ENCODE data around the gene UNC13D. TPM values are rescaled to one million over a fixed set of nuclear protein-coding genes. Genes with fewer than 3 reads are reported as not detected.
A peak's percentile ranks its signal among the peaks of the same experiment; 100 is the strongest.
"Not testable (repeated sequence)": the region's sequence is repeated elsewhere in the genome, so short reads cannot be mapped to it uniquely, and the experiment has no call there.

UNC13D gene
- total and polyA plus RNA-seq, 5 donors from 2014 or later: 41.6 to 149 (median 46.6) TPM

DNA sequence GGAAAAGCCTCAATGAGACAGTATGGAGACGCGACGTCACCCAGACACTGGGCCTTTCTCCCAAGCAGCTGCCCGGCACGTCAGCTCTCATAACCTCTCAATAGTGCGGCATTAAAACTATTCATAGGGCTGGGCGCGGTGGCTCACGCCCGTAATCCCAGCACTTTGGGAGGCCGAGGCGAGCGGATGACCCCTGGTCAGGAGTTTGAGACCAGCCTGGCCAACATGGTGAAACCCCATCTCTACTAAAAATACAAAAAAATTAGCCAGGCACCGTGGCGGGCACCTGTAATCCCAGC, 7.4 kb upstream of the UNC13D start:
- not testable (repeated sequence) for H3K4me3 ChIP-seq (ENCODE audit: low read depth, low read length); DNase-seq; H3K9me3 ChIP-seq (ENCODE audit: control insufficient read depth in 2 of 2, low read length in 2 of 2); H3K27ac ChIP-seq (ENCODE audit: insufficient read depth, low read length, poor library complexity, severe bottlenecking); H3K27me3 Mint-ChIP-seq; H3K27ac Mint-ChIP-seq; ATAC-seq (ENCODE audit: low read depth in 2 of 2); H3K9me3 Mint-ChIP-seq; H3K27me3 ChIP-seq (ENCODE audit: control insufficient read depth, insufficient read depth, low read length)
- Mint-ChIP-seq H3K4me3 (peak overlapping the region in 3 of 4 donors; percentile 10 to 75 (median 43)), H3K36me3 (peaks cover 16% of the 10 kb centered on the region), H3K4me1 (peaks cover 9 to 44% (median 30%) of the 10 kb centered on the region in 4 donors)
- H3K36me3 ChIP-seq (ENCODE audit: control insufficient read depth, insufficient read depth, low read length): peaks cover 47% of the 10 kb centered on the region
- peaks cover 33% of the 10 kb centered on the region for H3K4me1 ChIP-seq (ENCODE audit: control insufficient read depth, insufficient read depth, low read length, poor library complexity, severe bottlenecking)

DNA sequence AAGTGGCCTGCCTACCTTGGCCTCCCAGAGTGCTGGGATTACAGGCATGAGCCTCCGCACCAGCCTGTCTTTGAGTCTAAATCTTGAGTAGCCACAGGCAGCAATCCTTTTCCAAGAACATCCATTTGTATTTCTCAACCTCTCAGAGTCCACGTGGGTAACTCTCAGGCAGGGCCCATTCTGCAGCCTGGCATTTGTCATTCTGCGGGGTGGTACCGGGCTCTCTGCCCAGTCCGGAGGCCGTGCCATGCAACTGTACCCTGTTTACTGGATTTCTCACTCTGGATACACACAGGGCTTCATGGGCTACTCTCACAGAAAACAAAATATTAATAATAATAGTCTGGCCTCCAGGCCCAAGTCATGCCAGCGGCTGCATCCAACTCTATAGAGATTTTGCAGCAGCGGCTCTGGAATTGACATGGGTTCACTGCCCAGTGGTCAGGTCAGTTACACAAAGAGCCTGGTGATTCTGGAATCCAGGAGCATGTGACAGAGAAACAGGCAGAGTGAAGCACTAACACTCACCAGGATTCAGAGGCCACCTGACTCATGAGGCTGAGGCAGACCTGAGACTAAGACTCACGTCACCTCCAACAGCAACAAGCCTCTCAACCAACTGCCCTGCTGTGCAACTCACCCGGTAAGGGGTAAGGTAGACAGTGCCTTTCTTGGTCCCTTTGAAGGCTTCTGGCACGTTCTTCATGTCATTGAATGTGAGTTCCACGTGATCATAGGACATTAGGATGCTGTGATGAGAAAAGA, 6.9 kb upstream of the UNC13D start:
- DNase-seq (no peak), ATAC-seq (ENCODE audit: low read depth in 2 of 2) (no peak)
- Mint-ChIP-seq H3K27ac (no peak overlapping the region), H3K27me3 (no peaks in the 10 kb centered on the region), H3K36me3 (peaks cover 16% of the 10 kb centered on the region), H3K9me3 (peaks cover 0 to 1% (median 0%) of the 10 kb centered on the region in 7 donors), H3K4me3 (peak overlapping the region in 3 of 4 donors; percentile 10 to 75 (median 43)), H3K4me1 (peaks cover 4 to 39% (median 25%) of the 10 kb centered on the region in 4 donors)
- H3K4me3 ChIP-seq (ENCODE audit: low read depth, low read length): no peak overlapping the region
- no peak overlapping the region for H3K27ac ChIP-seq (ENCODE audit: insufficient read depth, low read length, poor library complexity, severe bottlenecking)
- peaks cover 29% of the 10 kb centered on the region for H3K4me1 ChIP-seq (ENCODE audit: control insufficient read depth, insufficient read depth, low read length, poor library complexity, severe bottlenecking)
- H3K27me3 ChIP-seq (ENCODE audit: control insufficient read depth, insufficient read depth, low read length): no peaks in the 10 kb centered on the region
- peaks cover 50% of the 10 kb centered on the region for H3K36me3 ChIP-seq (ENCODE audit: control insufficient read depth, insufficient read depth, low read length)
- no peaks in the 10 kb centered on the region for H3K9me3 ChIP-seq (ENCODE audit: control insufficient read depth in 2 of 2, low read length in 2 of 2)

DNA sequence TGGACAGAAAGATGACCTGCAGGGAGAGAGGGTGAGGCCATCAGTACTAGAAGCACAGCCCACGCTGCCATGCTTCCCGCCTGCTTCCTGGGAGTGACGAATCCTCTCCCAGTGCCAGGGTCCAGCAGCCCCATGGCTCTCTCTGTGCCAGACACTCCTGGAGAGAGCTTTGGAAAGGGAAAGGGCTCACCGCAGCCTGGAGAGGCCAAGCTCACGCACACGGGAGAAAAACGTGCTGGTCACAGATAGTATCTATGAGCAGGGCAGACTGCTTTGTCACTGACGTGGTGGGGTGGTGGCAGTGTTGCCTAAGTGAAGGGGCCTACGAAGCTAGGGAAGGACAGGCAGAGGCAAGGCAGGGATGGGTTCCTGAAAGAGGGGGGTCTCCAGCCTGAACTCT, 5.5 kb upstream of the UNC13D start:
- Mint-ChIP-seq H3K4me3 (peak overlapping the region in 1 of 4 donors; percentile 75), H3K36me3 (peaks cover 16% of the 10 kb centered on the region), H3K27ac (peak overlapping the region in 1 of 3 donors; percentile 11)

DNA sequence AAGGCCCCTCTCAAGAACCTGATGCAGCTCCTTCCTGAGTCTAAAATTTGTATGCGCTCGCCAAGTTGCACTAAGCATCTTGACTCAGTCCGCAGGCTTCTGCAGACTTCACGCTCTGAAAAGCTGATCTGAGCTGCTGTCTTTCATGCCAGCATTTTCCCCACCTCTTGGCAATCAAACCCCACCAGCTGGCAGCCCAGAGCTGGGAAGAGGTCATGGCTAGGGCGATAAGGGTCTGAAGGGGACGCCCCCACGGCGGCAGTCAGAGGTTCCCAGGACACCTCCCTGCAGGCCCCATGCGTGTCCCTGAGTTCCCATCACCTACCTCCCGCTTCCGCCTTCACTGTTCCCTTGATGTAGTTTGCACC, 5.1 kb upstream of the UNC13D start:
- Histone ChIP-seq H3K4me1 (ENCODE audit: control insufficient read depth, insufficient read depth, low read length, poor library complexity, severe bottlenecking) (peaks cover 31% of the 10 kb centered on the region), H3K36me3 (ENCODE audit: control insufficient read depth, insufficient read depth, low read length) (peaks cover 56% of the 10 kb centered on the region), H3K4me3 (ENCODE audit: low read depth, low read length) (no peak overlapping the region), H3K9me3 (ENCODE audit: control insufficient read depth in 2 of 2, low read length in 2 of 2) (no peaks in the 10 kb centered on the region), H3K27me3 (ENCODE audit: control insufficient read depth, insufficient read depth, low read length) (no peaks in the 10 kb centered on the region), H3K27ac (ENCODE audit: insufficient read depth, low read length, poor library complexity, severe bottlenecking) (no peak overlapping the region)
- Mint-ChIP-seq H3K4me1 (peaks cover 4 to 46% (median 21%) of the 10 kb centered on the region in 4 donors), H3K4me3 (peak overlapping the region in 1 of 4 donors; percentile 75), H3K9me3 (peaks cover 0 to 1% (median 0%) of the 10 kb centered on the region in 7 donors), H3K36me3 (peaks cover 16% of the 10 kb centered on the region), H3K27ac (no peak overlapping the region), H3K27me3 (no peaks in the 10 kb centered on the region)
- DNase-seq: no peak
- no peak for ATAC-seq (ENCODE audit: low read depth in 2 of 2)

More for the DNA sequence above, 5.5 kb upstream of the UNC13D start:
- H3K4me1 Mint-ChIP-seq: peaks cover 4 to 49% (median 25%) of the 10 kb centered on the region in 4 donors
- ATAC-seq (ENCODE audit: low read depth in 2 of 2) (no peak), DNase-seq (no peak)
- Histone ChIP-seq H3K4me1 (ENCODE audit: control insufficient read depth, insufficient read depth, low read length, poor library complexity, severe bottlenecking) (peaks cover 31% of the 10 kb centered on the region), H3K27ac (ENCODE audit: insufficient read depth, low read length, poor library complexity, severe bottlenecking) (no peak overlapping the region), H3K4me3 (ENCODE audit: low read depth, low read length) (no peak overlapping the region), H3K9me3 (ENCODE audit: control insufficient read depth in 2 of 2, low read length in 2 of 2) (no peaks in the 10 kb centered on the region), H3K36me3 (ENCODE audit: control insufficient read depth, insufficient read depth, low read length) (peaks cover 56% of the 10 kb centered on the region), H3K27me3 (ENCODE audit: control insufficient read depth, insufficient read depth, low read length) (no peaks in the 10 kb centered on the region)
- H3K27me3 Mint-ChIP-seq: no peaks in the 10 kb centered on the region
- H3K9me3 Mint-ChIP-seq: peaks cover 0 to 1% (median 0%) of the 10 kb centered on the region in 7 donors

DNA sequence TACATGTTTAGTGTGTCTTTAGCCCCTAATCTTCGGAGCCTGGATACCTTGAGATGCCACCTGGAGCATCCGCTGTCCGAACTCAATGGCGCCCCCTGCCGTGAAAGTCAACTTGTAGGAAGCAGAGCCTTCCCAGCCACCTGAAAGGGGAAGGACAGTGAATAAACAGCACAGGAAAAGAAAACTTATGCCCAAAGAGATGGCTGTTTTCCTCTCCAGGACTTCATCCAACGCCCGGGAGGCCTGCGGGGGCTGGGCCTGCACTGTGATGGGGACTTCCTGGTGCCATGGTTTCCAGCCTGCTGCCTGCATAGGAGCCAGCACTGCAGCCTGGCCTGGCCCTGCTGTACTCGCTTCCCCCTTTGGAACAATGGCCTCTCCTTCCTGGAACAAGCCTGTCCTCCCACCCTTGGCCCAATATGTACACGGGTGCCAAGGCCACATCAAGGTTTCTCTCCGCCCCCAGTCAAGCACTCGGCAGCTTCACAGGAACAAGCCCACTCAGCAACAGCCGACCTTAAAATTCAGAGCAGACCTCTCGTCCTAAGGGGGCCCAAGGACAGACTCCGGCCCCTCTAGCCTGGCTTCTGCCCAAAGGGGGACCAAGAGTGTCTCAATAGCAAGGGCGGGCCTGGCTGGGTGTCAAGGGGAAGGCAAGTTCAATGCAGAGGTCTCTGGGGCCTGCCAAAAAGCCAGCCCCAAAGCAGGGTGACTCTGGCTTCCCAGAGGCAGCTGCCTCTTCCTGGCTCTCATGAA, 4.5 kb upstream of the UNC13D start:
- peak overlapping the region; percentile 32 to 70 (median 69) for H3K27ac Mint-ChIP-seq

DNA sequence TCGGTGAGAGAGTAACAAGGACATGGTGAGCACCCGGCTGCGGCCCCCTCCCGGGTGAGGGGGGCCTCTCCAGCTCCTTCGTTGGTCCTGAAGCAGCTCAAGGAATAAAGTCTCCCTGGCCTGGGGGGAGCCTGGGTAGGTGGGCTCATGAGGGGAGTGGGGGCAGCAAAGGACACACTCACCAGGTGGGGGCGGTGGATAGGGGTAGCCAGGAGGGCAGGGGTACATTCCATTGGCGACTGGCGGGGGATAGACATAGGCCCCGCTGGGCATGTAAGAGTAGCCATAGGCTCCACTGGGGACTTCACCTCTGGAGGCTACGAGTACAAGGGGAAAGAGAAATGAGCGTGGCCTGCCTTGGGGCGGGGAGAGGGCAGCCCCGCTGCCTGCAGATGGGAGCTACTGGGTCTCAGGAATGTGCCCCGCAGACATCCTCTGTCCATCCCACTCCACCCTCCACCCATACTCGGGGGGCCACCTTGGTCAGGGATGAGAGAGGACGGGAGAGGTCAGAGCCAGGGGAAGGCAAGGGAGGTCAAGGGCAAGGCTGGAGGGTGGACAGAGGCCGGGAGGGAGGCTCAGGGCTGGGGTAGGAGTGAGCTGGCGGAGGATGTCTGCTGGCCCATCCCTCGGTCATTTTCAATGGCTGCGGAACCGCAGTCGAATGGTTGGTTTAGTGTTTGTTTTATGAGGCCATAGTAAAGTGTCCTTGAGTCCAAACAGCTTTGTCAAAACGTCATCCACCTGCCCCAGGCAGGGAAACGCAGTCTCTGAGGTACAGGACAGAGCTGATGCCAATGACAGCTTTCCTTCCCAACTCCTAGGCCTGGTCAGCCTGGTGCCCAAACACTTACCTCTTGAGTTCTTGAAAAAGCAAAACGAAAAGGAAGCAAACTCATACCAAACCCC, 3.7 kb upstream of the UNC13D start:
- Histone ChIP-seq H3K4me3 (ENCODE audit: low read depth, low read length) (no peak overlapping the region), H3K36me3 (ENCODE audit: control insufficient read depth, insufficient read depth, low read length) (peaks cover 56% of the 10 kb centered on the region), H3K27me3 (ENCODE audit: control insufficient read depth, insufficient read depth, low read length) (no peaks in the 10 kb centered on the region), H3K27ac (ENCODE audit: insufficient read depth, low read length, poor library complexity, severe bottlenecking) (no peak overlapping the region), H3K4me1 (ENCODE audit: control insufficient read depth, insufficient read depth, low read length, poor library complexity, severe bottlenecking) (peaks cover 30% of the 10 kb centered on the region), H3K9me3 (ENCODE audit: control insufficient read depth in 2 of 2, low read length in 2 of 2) (no peaks in the 10 kb centered on the region)
- H3K27ac Mint-ChIP-seq: peak overlapping the region in 2 of 3 donors; percentile 69 to 78
- H3K36me3 Mint-ChIP-seq: peaks cover 16% of the 10 kb centered on the region
- H3K9me3 Mint-ChIP-seq: no peaks in the 10 kb centered on the region
- peaks cover 4 to 42% (median 15%) of the 10 kb centered on the region in 4 donors for H3K4me1 Mint-ChIP-seq
- peak overlapping the region in 2 of 4 donors; percentile 68 to 97 for H3K4me3 Mint-ChIP-seq
- DNase-seq (no peak), ATAC-seq (ENCODE audit: low read depth in 2 of 2) (no peak)
- H3K27me3 Mint-ChIP-seq: no peaks in the 10 kb centered on the region

More for the DNA sequence above, 4.5 kb upstream of the UNC13D start:
- DNase-seq: peak; percentile 67 to 77 (median 70)
- Histone ChIP-seq H3K27me3 (ENCODE audit: control insufficient read depth, insufficient read depth, low read length) (no peaks in the 10 kb centered on the region), H3K4me3 (ENCODE audit: low read depth, low read length) (no peak overlapping the region), H3K27ac (ENCODE audit: insufficient read depth, low read length, poor library complexity, severe bottlenecking) (no peak overlapping the region), H3K9me3 (ENCODE audit: control insufficient read depth in 2 of 2, low read length in 2 of 2) (no peaks in the 10 kb centered on the region), H3K4me1 (ENCODE audit: control insufficient read depth, insufficient read depth, low read length, poor library complexity, severe bottlenecking) (peaks cover 31% of the 10 kb centered on the region), H3K36me3 (ENCODE audit: control insufficient read depth, insufficient read depth, low read length) (peaks cover 56% of the 10 kb centered on the region)
- peaks cover 16% of the 10 kb centered on the region for H3K36me3 Mint-ChIP-seq
- H3K27me3 Mint-ChIP-seq: no peaks in the 10 kb centered on the region
- no peaks in the 10 kb centered on the region for H3K9me3 Mint-ChIP-seq
- peak overlapping the region in 2 of 4 donors; percentile 68 to 97 for H3K4me3 Mint-ChIP-seq
- peaks cover 4 to 45% (median 18%) of the 10 kb centered on the region in 4 donors for H3K4me1 Mint-ChIP-seq
- ATAC-seq (ENCODE audit: low read depth in 2 of 2): no peak

All from CD4-positive, CD25-positive, alpha-beta regulatory T cell (primary cell).